Prostate gland (tissue), 2 donors: ENCODE measurements around the gene FAM53A. TPM values are rescaled to one million over a fixed set of nuclear protein-coding genes. Genes with fewer than 3 reads are reported as not detected.

Experiments
- DNase-seq: peaks from one replicate; pipeline ENCODE4 v3.0.0-alpha.2; 2019; ENCODE audit warnings: low spot score
- H3K27ac ChIP-seq, 2 donors: fragments of 200-600 bp; sonication (generic); 2 replicates each; pipeline ENCODE4 v1.5.1; 2017 to 2019
- H3K27me3 ChIP-seq: fragments of 200-600 bp; sonication (generic); replicated peaks from 2 replicates; pipeline ENCODE4 v1.5.1; 2019; ENCODE audit not compliant: insufficient read depth
- H3K36me3 ChIP-seq, 2 donors: fragments of 200-600 bp; sonication (generic); 1 replicate in 1 of 2; 2 replicates in 1 of 2; pipeline versions ENCODE4 v1.5.1 to v1.8.1; 2017 to 2019
- H3K4me1 ChIP-seq: fragments of 200-600 bp; sonication (generic); replicated peaks from 2 replicates; pipeline ENCODE4 v1.5.1; 2019
- H3K4me3 ChIP-seq, 2 donors: fragments of 200-600 bp; sonication (generic); 2 replicates each; pipeline ENCODE4 v1.5.1; 2017 to 2019
- H3K9me3 ChIP-seq: fragments of 200-600 bp; sonication (generic); 2 replicates; pipeline ENCODE4 v1.5.1; 2017
- CTCF ChIP-seq, 4 experiments: fragments of 200-600 bp in 2 of 4; fragments of 450-650 bp in 2 of 4; sonication (generic) in 2 of 4; IDR thresholded peaks; 1 replicate in 3 of 4; 2 replicates in 1 of 4; pipeline ENCODE4 v1.5.1; 2016 to 2019; ENCODE audit warnings: antibody characterized with exemption in 4 of 4, mild to moderate bottlenecking in 2 of 4, moderate library complexity in 2 of 4
- POLR2A ChIP-seq: fragments of 450-650 bp; IDR thresholded peaks from one replicate; pipeline ENCODE4 v1.6.1; 2016; ENCODE audit warnings: antibody characterized with exemption, mild to moderate bottlenecking
- POLR2AphosphoS5 ChIP-seq: sonication (generic); formaldehyde crosslinking; IDR thresholded peaks from one replicate; pipeline ENCODE4 v1.6.1; 2017; ENCODE audit warnings: antibody characterized with exemption
- WGBS: methylation state at CpG from one replicate; pipeline ENCODE4 v1.1.5; 2018; 5-methylcytosine and 5-hydroxymethylcytosine counted together
- intact Hi-C: fragments of 100-400 bp; cut with DNase I; formaldehyde crosslinking; loops from one replicate; pipeline ENCODE4 v1.14.2; 2022
- total RNA-seq, 2 donors: library from RNA; depleted of rRNA; stranded (reverse); fragments of >200 nt; gene quantifications; one replicate each; pipeline ENCODE4 v1.1.0, GENCODE V29; 2016

Gene FAM53A
- total RNA-seq, 2 donors from 2014 or later: 2.3 to 16.8 TPM

- Histone ChIP-seq H3K4me3 (no peak overlapping the region), H3K4me1 (no peaks in the 10 kb centered on the region), H3K27ac (no peak overlapping the region), H3K9me3 (no peaks in the 10 kb centered on the region), H3K27me3 (no peaks in the 10 kb centered on the region), H3K36me3 (no peaks in the 10 kb centered on the region)
- TF ChIP-seq POLR2AphosphoS5: no peak
- no peak for TF ChIP-seq CTCF (IDR thresholded peaks at IDR 0.05)
- no peak for TF ChIP-seq POLR2A
- WGBS: 86% methylated on average over 31 of the region's 31 CpGs
- no peak for DNase-seq
- intact Hi-C loops: loop anchor here (2.0 kb wide), 1 partner anchor 374 kb away; no protein-coding TSS in a partner anchor
Observed at GRCh38 chr4:1728061-1728980, 44.2 kb upstream of the FAM53A start.

GRCh38 chr4:1727117-1728031 is 43.3 kb upstream of the FAM53A start:
- H3K4me3 ChIP-seq: no peak overlapping the region
- 78% methylated on average over 18 of the region's 18 CpGs for WGBS
- no peaks in the 10 kb centered on the region for H3K4me1 ChIP-seq
- no peaks in the 10 kb centered on the region for H3K27me3 ChIP-seq
- no peak for TF ChIP-seq POLR2AphosphoS5
- TF ChIP-seq CTCF (IDR thresholded peaks at IDR 0.05): no peak
- TF ChIP-seq POLR2A: no peak
- DNase-seq: no peak
- H3K36me3 ChIP-seq: no peaks in the 10 kb centered on the region
- H3K9me3 ChIP-seq: no peaks in the 10 kb centered on the region
- intact Hi-C loops: loop anchor here (2.0 kb wide), 1 partner anchor 373 kb away; no protein-coding TSS in a partner anchor
- H3K27ac ChIP-seq: no peak overlapping the region

GRCh38 chr4:1726146-1726934 is 42.2 kb upstream of the FAM53A start:
- DNase-seq: peak; percentile 89
- H3K4me1 ChIP-seq: peaks cover 5% of the 10 kb centered on the region
- H3K27ac ChIP-seq: no peak overlapping the region
- no peak for TF ChIP-seq POLR2A
- TF ChIP-seq POLR2AphosphoS5: peak; percentile 68
- TF ChIP-seq CTCF (IDR thresholded peaks at IDR 0.05): peak; percentile 92 to 96 (median 94)
- no peaks in the 10 kb centered on the region for H3K27me3 ChIP-seq
- intact Hi-C loops: no loop called here
- H3K4me3 ChIP-seq: no peak overlapping the region
- no peaks in the 10 kb centered on the region for H3K9me3 ChIP-seq
- no peaks in the 10 kb centered on the region for H3K36me3 ChIP-seq
- 59% methylated on average over 17 of the region's 17 CpGs for WGBS

GRCh38 chr4:1725521-1725920 is 41.4 kb upstream of the FAM53A start:
- H3K9me3 ChIP-seq: no peaks in the 10 kb centered on the region
- intact Hi-C loops: loop anchor here (2.0 kb wide), 1 partner anchor 27 kb away; no protein-coding TSS in a partner anchor
- H3K27ac ChIP-seq: no peak overlapping the region
- WGBS: 96% methylated on average over 10 of the region's 10 CpGs
- TF ChIP-seq POLR2A (no peak), CTCF (IDR thresholded peaks at IDR 0.05) (no peak), POLR2AphosphoS5 (no peak)
- H3K4me3 ChIP-seq: no peak overlapping the region
- H3K27me3 ChIP-seq: no peaks in the 10 kb centered on the region
- no peaks in the 10 kb centered on the region for H3K36me3 ChIP-seq
- DNase-seq: no peak
- H3K4me1 ChIP-seq: peaks cover 5% of the 10 kb centered on the region
